ENCODE data around the gene ZNF853.

DNA sequence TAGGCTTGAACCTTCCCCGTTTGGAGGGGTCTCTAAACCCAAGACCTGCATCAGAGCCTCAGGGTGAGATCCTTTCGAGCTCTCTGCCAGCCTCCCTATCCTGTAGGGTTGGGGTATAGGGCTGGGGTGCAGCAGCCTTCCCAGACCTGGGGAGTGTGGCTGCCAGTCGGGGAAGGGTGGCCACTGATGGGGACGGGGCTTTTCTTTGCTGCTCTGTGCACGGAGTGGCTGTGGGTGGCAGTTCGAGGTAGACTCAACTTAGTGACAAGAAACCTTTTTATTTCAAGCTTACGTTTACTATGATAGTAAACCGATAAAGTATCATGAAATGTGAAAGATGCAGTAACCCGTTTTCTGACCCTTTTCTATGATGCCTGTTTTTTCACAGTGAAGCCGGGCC lies 34.7 kb downstream of the ZNF853 start:
- TF ChIP-seq EP300 (IDR thresholded peaks at IDR 0.05): no peak
- no peak for TF ChIP-seq POLR2A (IDR thresholded peaks at IDR 0.05)

All from suprapubic skin (tissue), 2 donors.